Measurements from ENCODE around the gene HPD.

DNA sequence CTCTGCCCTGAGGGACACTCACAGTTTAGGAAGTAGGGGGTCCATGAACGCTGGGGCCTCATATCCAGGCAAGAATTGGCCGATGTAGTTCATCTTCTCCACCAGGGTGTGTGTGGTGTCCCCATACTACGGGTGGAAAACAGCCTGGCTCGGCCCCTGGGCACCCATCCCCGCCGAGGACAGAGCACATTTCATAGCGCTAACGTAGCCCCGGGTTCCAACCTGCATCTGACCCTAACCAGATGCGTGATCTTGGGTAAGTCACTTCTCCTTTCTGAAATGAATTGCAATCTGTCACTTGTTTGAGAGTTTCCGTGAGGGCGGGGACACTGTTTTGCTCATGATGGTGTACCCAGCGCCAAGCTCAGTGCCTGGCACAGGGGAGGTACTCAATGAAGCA is 9.0 kb downstream of the HPD start:
- TF ChIP-seq SIN3A (IDR thresholded peaks at IDR 0.05; ENCODE audit: borderline replicate concordance, low read depth, low read length): no peak
- no peak for TF ChIP-seq YY1 (IDR thresholded peaks at IDR 0.05; ENCODE audit: low read depth)
- TF ChIP-seq, protein P1, sequence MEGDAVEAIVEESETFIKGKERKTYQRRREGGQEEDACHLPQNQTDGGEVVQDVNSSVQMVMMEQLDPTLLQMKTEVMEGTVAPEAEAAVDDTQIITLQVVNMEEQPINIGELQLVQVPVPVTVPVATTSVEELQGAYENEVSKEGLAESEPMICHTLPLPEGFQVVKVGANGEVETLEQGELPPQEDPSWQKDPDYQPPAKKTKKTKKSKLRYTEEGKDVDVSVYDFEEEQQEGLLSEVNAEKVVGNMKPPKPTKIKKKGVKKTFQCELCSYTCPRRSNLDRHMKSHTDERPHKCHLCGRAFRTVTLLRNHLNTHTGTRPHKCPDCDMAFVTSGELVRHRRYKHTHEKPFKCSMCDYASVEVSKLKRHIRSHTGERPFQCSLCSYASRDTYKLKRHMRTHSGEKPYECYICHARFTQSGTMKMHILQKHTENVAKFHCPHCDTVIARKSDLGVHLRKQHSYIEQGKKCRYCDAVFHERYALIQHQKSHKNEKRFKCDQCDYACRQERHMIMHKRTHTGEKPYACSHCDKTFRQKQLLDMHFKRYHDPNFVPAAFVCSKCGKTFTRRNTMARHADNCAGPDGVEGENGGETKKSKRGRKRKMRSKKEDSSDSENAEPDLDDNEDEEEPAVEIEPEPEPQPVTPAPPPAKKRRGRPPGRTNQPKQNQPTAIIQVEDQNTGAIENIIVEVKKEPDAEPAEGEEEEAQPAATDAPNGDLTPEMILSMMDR (IDR thresholded peaks at IDR 0.05): no peak
- no peak for TF ChIP-seq POLR2AphosphoS5 (IDR thresholded peaks at IDR 0.05; ENCODE audit: low read depth, low read length)
- TF ChIP-seq MXI1 (IDR thresholded peaks at IDR 0.05; ENCODE audit: low read depth, low read length): no peak
- TF ChIP-seq TAF1 (IDR thresholded peaks at IDR 0.05; ENCODE audit: borderline replicate concordance, low read depth, low read length): no peak
